C4-2B (cell line): ENCODE results near the gene CPTP.
"Not testable (repeated sequence)": the region's sequence is repeated elsewhere in the genome, so short reads cannot be mapped to it uniquely, and the experiment has no call there.

ENCODE experiments used
- H3K27ac ChIP-seq: fragments of 450-650 bp; 2 replicates; pipeline ENCODE4 v1.5.1; 2017
- ZFX ChIP-seq: fragments of 450-650 bp; IDR thresholded peaks from 2 replicates; pipeline ENCODE4 v1.6.1; 2017
- TF ChIP-seq, protein P1 (sequence below): fragments of 450-650 bp; conservative IDR thresholded peaks from 2 replicates; pipeline ENCODE4 v1.5.1; 2017; ENCODE audit warnings: mild to moderate bottlenecking

Gene CPTP

GRCh38 chr1:1313500-1314236, 10.9 kb upstream of the CPTP start:
- TF ChIP-seq, protein P1, sequence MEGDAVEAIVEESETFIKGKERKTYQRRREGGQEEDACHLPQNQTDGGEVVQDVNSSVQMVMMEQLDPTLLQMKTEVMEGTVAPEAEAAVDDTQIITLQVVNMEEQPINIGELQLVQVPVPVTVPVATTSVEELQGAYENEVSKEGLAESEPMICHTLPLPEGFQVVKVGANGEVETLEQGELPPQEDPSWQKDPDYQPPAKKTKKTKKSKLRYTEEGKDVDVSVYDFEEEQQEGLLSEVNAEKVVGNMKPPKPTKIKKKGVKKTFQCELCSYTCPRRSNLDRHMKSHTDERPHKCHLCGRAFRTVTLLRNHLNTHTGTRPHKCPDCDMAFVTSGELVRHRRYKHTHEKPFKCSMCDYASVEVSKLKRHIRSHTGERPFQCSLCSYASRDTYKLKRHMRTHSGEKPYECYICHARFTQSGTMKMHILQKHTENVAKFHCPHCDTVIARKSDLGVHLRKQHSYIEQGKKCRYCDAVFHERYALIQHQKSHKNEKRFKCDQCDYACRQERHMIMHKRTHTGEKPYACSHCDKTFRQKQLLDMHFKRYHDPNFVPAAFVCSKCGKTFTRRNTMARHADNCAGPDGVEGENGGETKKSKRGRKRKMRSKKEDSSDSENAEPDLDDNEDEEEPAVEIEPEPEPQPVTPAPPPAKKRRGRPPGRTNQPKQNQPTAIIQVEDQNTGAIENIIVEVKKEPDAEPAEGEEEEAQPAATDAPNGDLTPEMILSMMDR, result no peak
- TF ChIP-seq ZFX, result no peak
- H3K27ac ChIP-seq, result no peak overlapping the region

DNA sequence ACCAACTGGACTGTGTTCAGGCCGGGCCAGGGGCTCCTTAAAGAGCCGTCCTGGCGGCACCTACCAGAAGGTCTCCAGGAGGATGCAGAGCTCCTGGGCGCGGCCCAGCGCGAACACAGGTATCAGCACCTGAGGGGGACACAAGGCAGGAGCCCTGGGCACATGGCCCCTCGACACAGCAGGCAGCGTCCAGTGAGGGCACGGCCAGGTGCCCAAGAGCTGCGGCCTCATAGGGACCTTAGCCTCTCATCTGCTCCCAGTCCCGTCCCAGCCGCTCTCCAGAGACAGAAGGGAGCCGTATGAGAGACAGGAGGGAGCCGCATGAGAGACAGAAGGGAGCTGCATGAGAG, 10.4 kb upstream of the CPTP start:
- TF ChIP-seq ZFX, result no peak
- TF ChIP-seq, protein P1, result no peak
- no peak overlapping the region for H3K27ac ChIP-seq

DNA sequence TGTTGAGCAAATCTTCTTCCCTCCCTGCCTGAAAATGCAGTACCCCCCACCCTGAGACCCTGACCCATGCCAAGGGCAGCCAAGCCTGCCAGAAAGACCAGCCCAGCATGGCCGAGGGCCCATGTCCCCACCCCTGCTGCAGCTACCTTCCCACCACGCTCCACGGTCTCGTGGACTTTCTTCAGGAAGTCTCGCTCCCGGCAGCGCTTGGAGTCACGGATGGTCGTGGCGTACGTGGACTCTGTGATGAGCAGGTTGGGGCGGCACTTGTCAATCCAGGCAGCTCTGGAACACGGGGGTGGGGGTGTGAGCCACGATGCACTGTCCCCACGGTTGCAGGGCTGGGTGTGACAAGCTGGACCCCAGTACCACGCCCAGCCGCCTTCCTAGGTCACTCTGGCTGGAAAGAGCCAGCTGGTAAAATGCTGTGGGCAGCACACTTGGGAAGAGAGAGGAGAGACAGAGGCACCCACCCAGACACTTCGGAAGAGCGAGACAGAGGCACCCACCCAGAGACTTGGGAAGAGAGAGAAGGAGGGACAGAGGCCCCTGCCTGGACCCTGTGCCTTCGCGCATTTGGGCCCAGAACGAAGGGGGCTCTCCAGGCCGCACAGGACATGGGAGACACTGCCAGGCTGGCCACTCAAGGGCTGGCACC, 9.8 kb upstream of the CPTP start:
- no peak for TF ChIP-seq ZFX
- no peak overlapping the region for H3K27ac ChIP-seq

DNA sequence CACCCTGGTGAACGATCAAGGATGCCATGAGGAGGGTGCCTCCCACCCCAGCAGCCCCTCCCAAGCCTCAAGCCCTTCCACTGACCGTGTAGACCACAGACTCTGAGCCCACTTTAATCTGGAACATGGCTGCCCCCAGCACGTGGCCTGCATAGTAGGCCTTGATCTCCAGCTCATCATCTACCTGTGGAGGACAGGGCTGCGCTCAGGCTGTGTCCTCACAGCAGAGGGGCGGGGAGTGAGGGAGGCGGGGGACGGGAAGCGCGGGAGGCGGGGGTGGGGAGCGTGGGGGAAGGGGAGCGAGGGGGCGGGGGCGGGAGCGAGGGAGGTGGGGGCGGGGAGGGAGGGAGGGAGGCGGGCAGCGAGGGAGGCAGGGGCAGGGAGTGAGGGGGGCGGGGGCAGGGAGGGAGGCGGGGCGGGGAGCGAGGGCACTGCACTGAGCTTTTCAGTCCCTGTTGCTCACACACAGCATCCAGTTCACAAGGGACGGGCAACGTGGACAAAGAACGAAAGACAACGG, 9.1 kb upstream of the CPTP start:
- TF ChIP-seq ZFX, result no peak
- TF ChIP-seq, protein P1, result no peak
- H3K27ac ChIP-seq, result no peak overlapping the region

DNA sequence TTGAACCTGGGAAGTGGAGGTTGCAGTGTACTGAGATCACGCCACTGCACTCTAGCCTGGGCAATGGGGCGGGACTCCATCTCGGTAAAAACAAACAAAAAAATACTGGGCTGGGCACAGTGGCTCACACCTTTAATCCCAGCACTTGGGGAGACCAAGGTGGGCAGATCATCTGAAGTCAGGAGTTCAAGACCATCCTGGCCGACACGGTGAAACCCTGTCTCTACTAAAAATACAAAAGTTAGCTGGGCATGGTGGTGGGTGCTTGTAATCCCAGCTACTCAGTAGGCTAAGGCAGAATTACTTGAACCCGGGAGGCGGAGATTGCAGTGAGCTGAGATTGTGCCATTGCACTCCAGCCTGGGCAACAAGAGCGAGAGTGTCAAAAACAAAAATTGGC, 8.4 kb upstream of the CPTP start:
- H3K27ac ChIP-seq, result not testable (repeated sequence)

GRCh38 chr1:1317420-1317819, 7.2 kb upstream of the CPTP start:
- no peak for TF ChIP-seq ZFX
- TF ChIP-seq, protein P1, result no peak
- peak overlapping the region; percentile 69 for H3K27ac ChIP-seq

DNA sequence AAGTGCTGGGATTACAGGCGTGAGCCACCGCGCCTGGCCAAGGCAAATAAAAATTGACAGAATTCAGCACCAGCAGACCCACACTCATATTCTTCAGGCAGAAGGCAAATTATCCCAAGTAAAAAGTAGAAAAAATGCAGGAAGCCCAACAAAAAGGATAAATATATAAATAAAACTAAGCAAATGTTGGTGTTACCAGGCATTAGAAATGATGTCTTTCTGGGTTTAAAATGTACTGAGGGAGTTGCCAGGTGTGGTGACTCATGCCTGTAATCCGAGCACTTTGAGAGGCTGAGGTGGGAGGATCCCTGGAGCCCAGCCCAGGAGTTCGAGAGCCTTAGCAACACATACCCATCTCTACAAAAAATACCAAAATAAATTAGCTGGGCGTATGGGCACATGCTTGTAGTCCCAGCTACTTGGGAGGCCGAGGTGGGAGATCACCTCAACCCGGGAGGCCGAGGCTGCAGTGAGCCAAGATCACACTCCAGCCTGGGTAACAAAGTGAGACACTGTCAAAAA, 6.4 kb upstream of the CPTP start:
- peak overlapping the region; percentile 69 for H3K27ac ChIP-seq

More for the DNA sequence above, 6.4 kb upstream of the CPTP start:
- TF ChIP-seq, protein P1, result no peak
- TF ChIP-seq ZFX, result no peak
